K562 (cell line): ENCODE measurements around the gene NPAS2. TPM values are rescaled to one million over a fixed set of nuclear protein-coding genes. Genes with fewer than 3 reads are reported as not detected.

Source experiments
- ATAC-seq: fragments of 200-7000 bp; cut with Tn5 transposase; 3 replicates; pipeline ENCODE4 v1.9.1; 2020; ENCODE audit warnings: moderate library complexity
- BruUV-seq: library from RNA; stranded (reverse); fragments of 400-500 nt; replicated peaks from 2 replicates; lab custom pipeline; 2021; lab: Mats Ljungman, UMichigan
- CTCF ChIA-PET: fragments of 300-600 bp; formaldehyde crosslinking; extraction: SDS; loops from one replicate; lab custom pipeline; 2021; ENCODE audit warnings: low intra/inter-chr PET ratio; lab: Yijun Ruan, JAX
- POLR2A ChIA-PET: fragments of 300-600, 350-650 bp; sonication (Branson Sonifier 250); formaldehyde crosslinking; extraction: SDS; loops from one replicate; lab custom pipeline; 2021; ENCODE audit warnings: antibody characterized with exemption, inconsistent platforms; lab: Yijun Ruan, JAX
- DNase-seq, 4 experiments: peaks; one replicate each; pipeline versions ENCODE4 v3.0.0 to v3.0.0-alpha.2; 2011 to 2018; ENCODE audit warnings: low spot score in 3 of 4, mixed read lengths in 3 of 4; ENCODE audit errors: extremely low read depth in 1 of 4
- FAIRE-seq: peaks from 2 replicates; lab custom pipeline; 2011; peaks lifted over from hg19 to GRCh38; lab: Jason Lieb, UNC
- H2AFZ ChIP-seq: 2 replicates; pipeline ENCODE4 v1.6.0; 2011; ENCODE audit warnings: low read depth, low read length, control low read depth, inconsistent platforms
- H3K27ac ChIP-seq: fragments of 200-600 bp; 3 replicates; pipeline ENCODE4 v1.8.0; 2011; ENCODE audit warnings: low read depth, mild to moderate bottlenecking, control low read depth, inconsistent platforms, low read length, moderate library complexity, mixed read lengths; ENCODE audit errors: extremely low read depth
- H3K27me3 ChIP-seq, 2 experiments: fragments of 300-600 bp in 1 of 2; 2 replicates in 1 of 2; 3 replicates in 1 of 2; pipeline versions ENCODE4 v1.6.0 to v1.8.0; 2011; ENCODE audit warnings: inconsistent platforms in 2 of 2, low read length in 2 of 2, mild to moderate bottlenecking in 1 of 2, mixed read lengths in 1 of 2, moderate library complexity in 1 of 2; ENCODE audit not compliant: control insufficient read depth in 2 of 2, insufficient read depth in 2 of 2
- H3K36me3 ChIP-seq: fragments of 300-600 bp; 3 replicates; pipeline ENCODE4 v1.8.0; 2011; ENCODE audit warnings: mild to moderate bottlenecking, low read length, inconsistent platforms; ENCODE audit not compliant: control insufficient read depth, insufficient read depth
- H3K4me1 ChIP-seq, 2 experiments: fragments of 200-600 bp in 1 of 2; replicated peaks in 1 of 2; 2 replicates in 1 of 2; 3 replicates in 1 of 2; pipeline versions ENCODE4 v1.5.1 to v1.8.0; 2011; ENCODE audit warnings: inconsistent platforms in 2 of 2, low read length in 2 of 2, mild to moderate bottlenecking in 1 of 2, mixed read lengths in 1 of 2, moderate library complexity in 1 of 2; ENCODE audit not compliant: control insufficient read depth in 2 of 2, insufficient read depth in 2 of 2
- H3K4me2 ChIP-seq: 2 replicates; pipeline ENCODE4 v1.6.1; 2011; ENCODE audit warnings: low read length, control low read depth, inconsistent platforms, mixed read lengths; ENCODE audit not compliant: insufficient read depth
- H3K4me3 ChIP-seq: fragments of 200-600 bp; sonication (generic), shearing (Covaris generic); 2 replicates; pipeline ENCODE4 v1.5.1; 2016; ENCODE audit warnings: control low read depth, inconsistent platforms
- H3K79me2 ChIP-seq: fragments of 200-600 bp; 3 replicates; pipeline ENCODE4 v1.8.0; 2011; ENCODE audit warnings: low read length, inconsistent platforms; ENCODE audit not compliant: control insufficient read depth, insufficient read depth
- H3K9ac ChIP-seq, 2 experiments: 2 replicates each; pipeline versions ENCODE4 v1.6.0 to v1.6.1; 2011; ENCODE audit warnings: low read depth in 2 of 2, low read length in 2 of 2, control low read depth in 1 of 2, inconsistent platforms in 1 of 2, mild to moderate bottlenecking in 1 of 2, mixed read lengths in 1 of 2; ENCODE audit not compliant: insufficient read depth in 1 of 2
- H3K9me1 ChIP-seq: one replicate; pipeline ENCODE4 v1.6.0; 2011; ENCODE audit warnings: inconsistent platforms, mild to moderate bottlenecking, low read length, moderate library complexity; ENCODE audit not compliant: control insufficient read depth, insufficient read depth
- H3K9me3 ChIP-seq: replicated peaks from 2 replicates; pipeline ENCODE4 v1.5.1; 2011; ENCODE audit warnings: low read depth, low read length, inconsistent platforms; ENCODE audit not compliant: control insufficient read depth, insufficient read depth
- H4K20me1 ChIP-seq: replicated peaks from 2 replicates; pipeline ENCODE4 v1.6.1; 2011; ENCODE audit warnings: low read length, inconsistent platforms, mixed read lengths; ENCODE audit not compliant: control insufficient read depth, insufficient read depth
- ADNP ChIP-seq: fragments of 200-800 bp; sonication (Bioruptor generic); IDR thresholded peaks from 2 replicates; pipeline ENCODE4 v1.6.1; 2016; ENCODE audit warnings: missing genetic modification characterization, missing compliant biosample characterization
- SAP30 ChIP-seq: fragments of 200-600 bp; sonication (generic); IDR thresholded peaks from 2 replicates; pipeline ENCODE4 v1.6.1; 2012; ENCODE audit warnings: borderline replicate concordance, low read depth, mild to moderate bottlenecking, moderate library complexity, low read length, control low read depth, inconsistent platforms; ENCODE audit not compliant: insufficient read depth, poor library complexity, severe bottlenecking
- WGBS: fragments of 100-300 bp; shearing (Covaris generic); methylation state at CpG from one replicate; pipeline ENCODE4 v1.1.6; 2016; ENCODE audit warnings: low coverage, mixed read lengths; ENCODE audit not compliant: insufficient coverage; ENCODE audit errors: missing lambda C conversion rate; 5-methylcytosine and 5-hydroxymethylcytosine counted together
- in situ Hi-C: fragments of 300-500 bp; cut with MboI; formaldehyde crosslinking; loops from 4 replicates; pipeline ENCODE4 v1.15.0; 2018; ENCODE audit warnings: inconsistent platforms, mixed read lengths
- intact Hi-C: fragments of 100-400 bp; cut with micrococcal nuclease; formaldehyde crosslinking; loops from 2 replicates; pipeline ENCODE4 v1.14.2; 2022
- polyA plus RNA-seq, 8 experiments: library from polyadenylated mRNA; depleted of rRNA in 4 of 8; stranded (reverse) in 5 of 8; unstranded in 3 of 8; fragments of >200 nt; fragmentation: Nextera tagmentation in 2 of 8; fragmentation: Illumina TruSeq in 1 of 8; extraction: Ambion mirVana in 2 of 8; extraction: Trizol in 1 of 8; gene quantifications; 2 replicates each; pipeline versions ENCODE4 v1.2.1 to v1.2.3, GENCODE V29; 2011 to 2014; ENCODE audit warnings: inconsistent platforms in 1 of 8, missing spikeins in 1 of 8
- total RNA-seq, 7 experiments: library from RNA; depleted of rRNA in 6 of 7; stranded (reverse); fragments of >200 nt in 6 of 7; fragmentation: Illumina TruSeq in 2 of 7; extraction: Trizol in 2 of 7; gene quantifications; 2 replicates each; pipeline versions ENCODE4 v1.2.1 to v1.2.3, GENCODE V29; 2011 to 2021; ENCODE audit warnings: low replicate concordance in 1 of 7
- TF ChIP-seq, protein P1 (sequence below): fragments of 250-450 bp; sonication (Bioruptor Pico); IDR thresholded peaks from 2 replicates; pipeline ENCODE4 v1.9.0; 2021; ENCODE audit warnings: mild to moderate bottlenecking

The NPAS2 gene
- total and polyA plus RNA-seq, 9 of the 15 experiments (the other 6 are each of a cell fraction or from before 2014, with no cell fraction given) = 0.06 to 0.29 (median 0.07) TPM; not detected in 5

DNA sequence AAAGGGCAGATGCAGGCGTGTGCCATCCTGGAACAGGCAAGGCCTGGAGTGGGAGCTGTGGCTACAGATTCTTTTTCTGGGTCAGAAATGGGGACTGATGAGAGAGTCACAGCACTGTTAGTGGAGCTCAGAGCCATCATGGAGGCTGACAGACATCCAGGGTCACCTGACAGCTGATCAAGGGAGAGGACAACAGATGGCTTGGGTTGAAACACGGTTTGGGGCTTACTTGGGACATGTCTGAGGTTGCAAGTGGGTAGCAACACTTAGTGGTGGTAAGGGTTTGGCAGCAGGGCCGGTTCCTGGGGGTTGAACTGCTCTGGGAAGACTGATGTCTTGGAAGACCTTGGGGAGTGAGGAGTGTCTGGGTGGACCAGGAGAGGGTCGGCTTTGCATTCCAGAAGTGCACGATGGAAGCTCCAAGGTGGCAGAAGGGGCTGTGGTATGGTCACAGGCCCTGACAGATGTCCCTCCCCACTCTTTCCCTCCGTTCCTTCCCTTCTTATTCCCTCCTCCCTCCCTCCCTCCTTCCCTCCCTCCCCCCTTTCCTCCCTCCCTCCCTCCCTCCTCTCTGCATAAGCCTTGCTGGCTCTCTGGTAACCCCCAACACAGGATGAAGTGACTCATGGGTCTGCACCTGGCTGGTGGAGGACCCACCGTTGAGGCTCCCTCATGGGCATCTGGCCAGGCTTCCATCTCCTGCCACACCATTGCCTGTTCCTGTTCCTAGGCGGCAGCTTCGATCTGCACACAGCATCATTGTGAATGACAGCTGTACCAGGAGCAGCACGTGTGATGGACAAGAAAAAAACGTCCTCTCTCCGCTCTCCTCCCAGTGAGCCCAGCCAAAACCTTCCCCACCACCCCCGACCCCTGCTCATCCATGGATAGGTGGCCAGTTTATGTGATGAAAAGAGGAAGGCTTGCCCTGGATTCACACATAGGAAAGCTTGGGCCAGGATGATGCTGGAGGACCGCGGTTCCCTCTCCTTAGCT, 118.4 kb downstream of the NPAS2 start:
- FAIRE-seq (no peak), ATAC-seq (no peak), DNase-seq (no peak)
- CTCF ChIA-PET = no interaction called here
- in situ Hi-C loops (no loop called here), intact Hi-C loops (no loop called here)
- no peak overlapping the region for H3K27ac ChIP-seq
- H4K20me1 ChIP-seq = no peaks in the 10 kb centered on the region
- H3K9me3 ChIP-seq = no peaks in the 10 kb centered on the region
- TF ChIP-seq SAP30 (no peak), ADNP (tag) (no peak)
- TF ChIP-seq, protein P1, sequence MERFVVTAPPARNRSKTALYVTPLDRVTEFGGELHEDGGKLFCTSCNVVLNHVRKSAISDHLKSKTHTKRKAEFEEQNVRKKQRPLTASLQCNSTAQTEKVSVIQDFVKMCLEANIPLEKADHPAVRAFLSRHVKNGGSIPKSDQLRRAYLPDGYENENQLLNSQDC (CRISPR knock-in tag) = no peak
- H3K9ac ChIP-seq = peak overlapping the region in 1 of 2 experiments; percentile 8; a peak in 1 of 4 replicates
- H3K4me2 ChIP-seq = no peak overlapping the region
- POLR2A ChIA-PET = no interaction called here
- H3K4me3 ChIP-seq = no peak overlapping the region
- no peaks in the 10 kb centered on the region; a peak in 1 of 5 replicates for H3K4me1 ChIP-seq
- H3K79me2 ChIP-seq = no peaks in the 10 kb centered on the region
- H3K9me1 ChIP-seq = no peaks in the 10 kb centered on the region
- peaks cover 3 to 39% of the 10 kb centered on the region in 2 experiments; a peak in 3 of 5 replicates for H3K27me3 ChIP-seq
- no TSS peak for BruUV-seq
- WGBS = 15% methylated on average over 10 of the region's 15 CpGs
- H2AFZ ChIP-seq = no peak overlapping the region
- no peaks in the 10 kb centered on the region for H3K36me3 ChIP-seq
